Measurements from ENCODE around the gene SPTLC2. TPM values are rescaled to one million over a fixed set of nuclear protein-coding genes. Genes with fewer than 3 reads are reported as not detected.

Gene SPTLC2
- total RNA-seq, 1 donor from 2014 or later, result 40.9 TPM

- TF ChIP-seq, protein P1, sequence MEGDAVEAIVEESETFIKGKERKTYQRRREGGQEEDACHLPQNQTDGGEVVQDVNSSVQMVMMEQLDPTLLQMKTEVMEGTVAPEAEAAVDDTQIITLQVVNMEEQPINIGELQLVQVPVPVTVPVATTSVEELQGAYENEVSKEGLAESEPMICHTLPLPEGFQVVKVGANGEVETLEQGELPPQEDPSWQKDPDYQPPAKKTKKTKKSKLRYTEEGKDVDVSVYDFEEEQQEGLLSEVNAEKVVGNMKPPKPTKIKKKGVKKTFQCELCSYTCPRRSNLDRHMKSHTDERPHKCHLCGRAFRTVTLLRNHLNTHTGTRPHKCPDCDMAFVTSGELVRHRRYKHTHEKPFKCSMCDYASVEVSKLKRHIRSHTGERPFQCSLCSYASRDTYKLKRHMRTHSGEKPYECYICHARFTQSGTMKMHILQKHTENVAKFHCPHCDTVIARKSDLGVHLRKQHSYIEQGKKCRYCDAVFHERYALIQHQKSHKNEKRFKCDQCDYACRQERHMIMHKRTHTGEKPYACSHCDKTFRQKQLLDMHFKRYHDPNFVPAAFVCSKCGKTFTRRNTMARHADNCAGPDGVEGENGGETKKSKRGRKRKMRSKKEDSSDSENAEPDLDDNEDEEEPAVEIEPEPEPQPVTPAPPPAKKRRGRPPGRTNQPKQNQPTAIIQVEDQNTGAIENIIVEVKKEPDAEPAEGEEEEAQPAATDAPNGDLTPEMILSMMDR (conservative IDR thresholded peaks at IDR 0.05), result no peak
- Mint-ChIP-seq H3K4me3 (no peak overlapping the region), H3K36me3 (no peaks in the 10 kb centered on the region), H3K27ac (no peak overlapping the region), H3K9me3 (no peaks in the 10 kb centered on the region), H3K4me1 (ENCODE audit: unreplicated experiment) (peaks cover 2% of the 10 kb centered on the region), H3K27me3 (peaks cover 4% of the 10 kb centered on the region)
- DNase-seq (ENCODE audit: extremely low spot score, unreplicated experiment), result no peak
Measured at GRCh38 chr14:77478796-77479195, 137.6 kb downstream of the SPTLC2 start.

DNA sequence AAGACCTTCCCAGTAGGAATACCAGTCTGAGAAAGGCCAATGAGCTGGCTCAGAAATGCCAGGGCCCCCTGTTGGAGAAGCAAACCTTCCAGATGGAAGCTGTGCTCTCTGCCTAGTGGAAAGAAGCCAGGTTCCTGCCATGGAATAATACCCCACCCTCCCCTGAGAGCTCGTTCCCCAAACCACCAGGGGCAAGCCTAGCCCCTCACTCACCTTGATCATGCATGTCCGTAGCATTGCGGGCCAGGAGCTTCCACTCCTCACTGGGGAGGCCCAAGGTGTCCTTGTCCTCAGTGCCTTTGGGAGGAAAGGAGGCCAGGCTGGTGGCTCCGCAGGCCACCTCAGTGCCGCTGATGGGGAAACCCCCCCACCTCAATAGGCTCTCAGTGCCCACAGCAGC lies 138.4 kb downstream of the SPTLC2 start:
- Mint-ChIP-seq H3K27ac (no peak overlapping the region), H3K27me3 (peaks cover 6% of the 10 kb centered on the region), H3K36me3 (no peaks in the 10 kb centered on the region), H3K4me1 (ENCODE audit: unreplicated experiment) (peaks cover 3% of the 10 kb centered on the region), H3K4me3 (no peak overlapping the region), H3K9me3 (no peaks in the 10 kb centered on the region)
- DNase-seq (ENCODE audit: extremely low spot score, unreplicated experiment), result no peak
- TF ChIP-seq, protein P1 (conservative IDR thresholded peaks at IDR 0.05), result no peak

- H3K4me1 Mint-ChIP-seq (ENCODE audit: unreplicated experiment), result peaks cover 11% of the 10 kb centered on the region
- DNase-seq (ENCODE audit: extremely low spot score, unreplicated experiment), result no peak
- no peak overlapping the region for H3K27ac Mint-ChIP-seq
- H3K4me3 Mint-ChIP-seq, result no peak overlapping the region
- no peaks in the 10 kb centered on the region for H3K36me3 Mint-ChIP-seq
- H3K27me3 Mint-ChIP-seq, result peaks cover 6% of the 10 kb centered on the region
- TF ChIP-seq, protein P1 (conservative IDR thresholded peaks at IDR 0.05), result no peak
- no peaks in the 10 kb centered on the region for H3K9me3 Mint-ChIP-seq
Measured at GRCh38 chr14:77475432-77476115, 140.9 kb downstream of the SPTLC2 start.

- Mint-ChIP-seq H3K4me3 (no peak overlapping the region), H3K27ac (no peak overlapping the region), H3K36me3 (peaks cover 1% of the 10 kb centered on the region), H3K27me3 (peaks cover 6% of the 10 kb centered on the region), H3K4me1 (ENCODE audit: unreplicated experiment) (peaks cover 11% of the 10 kb centered on the region), H3K9me3 (no peaks in the 10 kb centered on the region)
- TF ChIP-seq, protein P1 (conservative IDR thresholded peaks at IDR 0.05), result no peak
- no peak for DNase-seq (ENCODE audit: extremely low spot score, unreplicated experiment)
Measured at GRCh38 chr14:77474479-77475177, 141.8 kb downstream of the SPTLC2 start.

DNA sequence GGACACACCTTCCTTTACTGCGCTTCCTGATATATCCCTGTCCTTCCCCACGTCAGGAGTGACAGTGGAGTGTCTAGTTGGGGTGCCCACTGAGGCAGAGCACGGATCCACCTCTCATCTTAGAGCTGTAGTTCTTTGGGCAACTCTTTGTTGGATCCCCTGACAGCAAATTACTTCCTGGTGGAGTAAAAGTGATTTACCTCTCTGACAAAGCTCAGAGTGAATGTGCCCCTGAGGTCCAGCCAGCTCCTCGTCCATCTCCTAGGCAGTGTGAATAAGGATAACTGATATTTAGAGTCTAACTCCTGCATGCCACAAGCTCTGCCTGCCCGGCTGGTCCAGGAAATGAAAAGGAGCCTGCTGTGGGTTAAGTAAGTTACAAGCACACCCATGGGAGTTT lies 142.5 kb downstream of the SPTLC2 start:
- no peak for DNase-seq (ENCODE audit: extremely low spot score, unreplicated experiment)
- Mint-ChIP-seq H3K9me3 (no peaks in the 10 kb centered on the region), H3K4me1 (ENCODE audit: unreplicated experiment) (peaks cover 11% of the 10 kb centered on the region), H3K27me3 (peaks cover 6% of the 10 kb centered on the region), H3K4me3 (no peak overlapping the region), H3K27ac (no peak overlapping the region), H3K36me3 (peaks cover 7% of the 10 kb centered on the region)
- TF ChIP-seq, protein P1 (conservative IDR thresholded peaks at IDR 0.05), result no peak
